ENCODE measurements around the gene SUSD3.

Gene SUSD3

GRCh38 chr9:93028448-93029006, 30.0 kb upstream of the SUSD3 start:
- DNase-seq (ENCODE audit: insufficient read length, low spot score): no peak
- FAIRE-seq: no peak

GRCh38 chr9:93030642-93031628, 27.6 kb upstream of the SUSD3 start:
- no peak for DNase-seq (ENCODE audit: insufficient read length, low spot score)
- FAIRE-seq: no peak

GRCh38 chr9:93031629-93032430, 26.7 kb upstream of the SUSD3 start:
- DNase-seq (ENCODE audit: insufficient read length, low spot score) (no peak), FAIRE-seq (no peak)

GRCh38 chr9:93032545-93032944, 26.0 kb upstream of the SUSD3 start:
- no peak for DNase-seq (ENCODE audit: insufficient read length, low spot score)
- FAIRE-seq: no peak

GRCh38 chr9:93033531-93033930, 25.0 kb upstream of the SUSD3 start:
- no peak for DNase-seq (ENCODE audit: insufficient read length, low spot score)
- FAIRE-seq: no peak

GRCh38 chr9:93035106-93035660, 23.3 kb upstream of the SUSD3 start:
- DNase-seq (ENCODE audit: insufficient read length, low spot score) (no peak), FAIRE-seq (no peak)

- no peak for DNase-seq (ENCODE audit: insufficient read length, low spot score)
- no peak for FAIRE-seq
Observed at GRCh38 chr9:93035821-93036351, 22.6 kb upstream of the SUSD3 start.

GRCh38 chr9:93036887-93037475, 21.5 kb upstream of the SUSD3 start:
- DNase-seq (ENCODE audit: insufficient read length, low spot score) (no peak), FAIRE-seq (no peak)

GRCh38 chr9:93037476-93037971, 21.0 kb upstream of the SUSD3 start:
- FAIRE-seq: no peak
- DNase-seq (ENCODE audit: insufficient read length, low spot score): no peak

- no peak for DNase-seq (ENCODE audit: insufficient read length, low spot score)
- FAIRE-seq: no peak
Observed at GRCh38 chr9:93038918-93039317, 19.6 kb upstream of the SUSD3 start.

GRCh38 chr9:93039456-93039855, 19.0 kb upstream of the SUSD3 start:
- no peak for DNase-seq (ENCODE audit: insufficient read length, low spot score)
- FAIRE-seq: no peak

GRCh38 chr9:93039976-93040375, 18.5 kb upstream of the SUSD3 start:
- FAIRE-seq (no peak), DNase-seq (ENCODE audit: insufficient read length, low spot score) (no peak)

GRCh38 chr9:93040409-93040808, 18.1 kb upstream of the SUSD3 start:
- FAIRE-seq: no peak
- no peak for DNase-seq (ENCODE audit: insufficient read length, low spot score)

GRCh38 chr9:93041108-93041802, 17.2 kb upstream of the SUSD3 start:
- no peak for FAIRE-seq
- no peak for DNase-seq (ENCODE audit: insufficient read length, low spot score)

GRCh38 chr9:93043122-93043521, 15.4 kb upstream of the SUSD3 start:
- no peak for FAIRE-seq
- no peak for DNase-seq (ENCODE audit: insufficient read length, low spot score)

- FAIRE-seq (no peak), DNase-seq (ENCODE audit: insufficient read length, low spot score) (no peak)
Observed at GRCh38 chr9:93045521-93045920, 13.0 kb upstream of the SUSD3 start.

GRCh38 chr9:93048566-93049448, 9.7 kb upstream of the SUSD3 start:
- DNase-seq (ENCODE audit: insufficient read length, low spot score) (no peak), FAIRE-seq (no peak)

- DNase-seq (ENCODE audit: insufficient read length, low spot score): no peak
- no peak for FAIRE-seq
Observed at GRCh38 chr9:93049491-93049890, 9.0 kb upstream of the SUSD3 start.

- FAIRE-seq (no peak), DNase-seq (ENCODE audit: insufficient read length, low spot score) (no peak)
Observed at GRCh38 chr9:93050231-93050630, 8.3 kb upstream of the SUSD3 start.
